ENCODE data around the gene DSC2.
"Not testable (repeated sequence)": the region's sequence is repeated elsewhere in the genome, so short reads cannot be mapped to it uniquely, and the experiment has no call there.

The DSC2 gene

DNA sequence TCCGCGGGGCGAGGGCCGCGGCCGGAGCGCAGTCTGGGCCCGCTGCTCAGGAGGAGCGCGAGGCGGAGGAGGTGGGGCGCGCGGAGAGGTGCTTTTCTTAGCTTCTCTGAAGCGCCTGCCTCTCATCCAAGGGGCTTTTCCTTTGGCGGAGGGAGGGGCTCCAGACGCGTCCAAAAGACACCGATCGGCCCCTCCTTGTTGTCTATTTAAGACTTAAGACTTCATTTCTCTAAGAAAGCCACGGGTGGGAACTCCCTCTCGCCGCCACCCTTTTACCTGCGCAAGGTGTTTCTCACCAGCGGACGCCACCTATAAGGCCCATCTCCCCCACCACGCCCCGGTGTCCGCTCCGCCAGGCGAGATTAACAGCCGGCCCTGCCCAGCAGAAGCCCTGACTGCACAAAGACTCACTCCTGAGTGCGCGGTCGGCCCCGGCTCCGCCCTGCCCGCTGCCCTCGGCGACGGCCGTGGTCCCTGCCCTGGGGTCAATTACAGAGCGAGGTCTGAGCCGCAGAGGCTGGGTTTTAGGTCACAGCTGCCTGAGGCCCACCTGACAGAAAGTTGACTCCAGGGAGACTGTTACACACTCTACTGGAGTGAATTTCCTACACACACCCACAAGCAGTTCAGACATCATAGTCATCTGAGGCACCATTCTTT lies at the start of gene DSC2:
Gene DSC2, minus strand, starts transcription at position 397 of the 660 bp plus-strand sequence. CDS start 450 bp downstream, outside the sequence.
- DNase-seq (ENCODE audit: low spot score) = peak; percentile 6

GRCh38 chr18:31149351-31149750 lies 47.1 kb upstream of the DSC2 start:
- DNase-seq (ENCODE audit: low spot score) = no peak

DNA sequence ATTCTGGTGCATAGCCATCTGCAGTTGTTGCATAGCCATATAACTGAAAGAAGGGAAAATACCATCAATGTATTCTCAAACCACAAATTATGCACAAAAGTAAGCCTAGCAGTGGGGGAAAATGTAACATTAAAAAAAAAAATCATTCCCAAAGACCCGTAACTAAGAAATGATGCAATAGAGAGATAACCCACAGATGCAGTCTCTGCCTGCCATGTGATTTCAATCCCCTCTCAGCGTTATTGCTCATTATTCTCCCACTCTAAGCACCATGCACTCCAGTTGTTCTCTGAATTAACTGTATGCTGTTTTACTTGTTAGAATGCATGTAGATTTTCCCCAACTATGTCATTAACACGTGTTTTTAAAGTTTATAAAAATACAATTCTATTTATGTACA lies 46.4 kb upstream of the DSC2 start:
- DNase-seq (ENCODE audit: low spot score) = no peak

- no peak for DNase-seq (ENCODE audit: low spot score)
Observed at GRCh38 chr18:31146809-31147208, 44.6 kb upstream of the DSC2 start.

GRCh38 chr18:31143025-31143424 lies 40.8 kb upstream of the DSC2 start:
- DNase-seq (ENCODE audit: low spot score) = no peak

GRCh38 chr18:31138709-31139108 lies 36.5 kb upstream of the DSC2 start:
- no peak for DNase-seq (ENCODE audit: low spot score)

DNA sequence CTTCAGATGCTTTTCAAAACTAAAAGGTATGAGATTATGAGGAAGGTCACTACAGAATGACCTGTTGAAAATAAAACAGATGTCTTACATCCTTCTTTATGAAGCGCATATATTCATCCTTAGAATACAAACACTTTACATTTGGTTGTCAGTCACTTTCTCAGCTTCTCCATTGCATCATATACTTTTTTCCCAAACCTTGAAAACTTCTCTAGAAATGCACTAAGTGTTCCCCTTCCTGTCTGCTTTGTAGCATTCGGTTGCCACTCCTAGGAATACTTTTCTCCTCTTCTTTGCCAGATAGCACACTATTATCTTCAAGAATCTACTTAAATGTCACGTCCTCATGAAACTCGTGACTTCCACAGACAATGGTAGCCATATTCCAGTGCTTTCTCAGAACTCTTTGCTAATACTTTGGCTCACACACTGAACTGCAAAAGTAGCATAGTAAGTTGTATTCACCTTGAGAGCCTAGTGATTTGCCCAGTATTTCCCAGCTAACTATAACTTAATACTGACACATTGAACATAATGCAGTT lies 32.8 kb upstream of the DSC2 start:
- DNase-seq (ENCODE audit: low spot score) = no peak

GRCh38 chr18:31129398-31130115 lies 27.3 kb upstream of the DSC2 start:
- no peak for DNase-seq (ENCODE audit: low spot score)

DNA sequence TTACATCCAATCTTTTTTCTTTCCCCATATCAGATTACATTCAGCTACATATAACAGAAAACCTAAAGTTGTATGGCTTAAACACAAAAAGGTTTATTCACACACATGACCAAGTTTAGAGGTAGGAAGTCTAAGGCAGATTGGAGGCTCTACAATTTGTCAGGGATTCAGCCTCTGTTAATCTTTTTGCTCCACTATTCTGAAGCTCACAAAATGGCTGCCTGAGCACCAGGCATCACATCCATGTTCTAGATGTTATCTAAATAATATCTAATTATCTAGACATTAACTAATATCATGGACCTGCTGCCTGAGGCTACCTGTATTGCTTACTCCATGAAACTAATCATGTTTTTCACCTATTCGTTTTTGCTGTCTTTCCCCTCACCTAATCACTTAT lies 23.7 kb upstream of the DSC2 start:
- DNase-seq (ENCODE audit: low spot score) = no peak

DNA sequence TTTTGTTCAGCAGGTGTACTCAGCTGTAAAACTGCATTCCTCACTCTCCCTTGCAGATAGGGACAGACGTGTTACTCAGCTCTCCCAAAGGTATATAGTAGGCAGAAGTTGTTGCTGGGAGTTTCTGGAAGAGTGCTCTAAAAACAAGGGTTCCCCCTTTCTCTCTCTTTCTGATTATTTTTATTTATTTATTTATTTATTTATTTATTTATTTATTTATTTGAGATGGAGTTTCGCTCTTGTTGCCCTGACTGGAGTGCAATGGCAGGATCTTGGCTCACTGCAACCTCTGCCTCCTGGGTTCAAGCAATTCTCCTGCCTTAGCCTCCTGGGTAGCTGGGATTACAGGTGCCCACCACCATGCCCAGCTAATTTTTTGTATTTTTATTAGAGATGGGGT lies 20.9 kb upstream of the DSC2 start:
- not testable (repeated sequence) for DNase-seq (ENCODE audit: low spot score)

DNA sequence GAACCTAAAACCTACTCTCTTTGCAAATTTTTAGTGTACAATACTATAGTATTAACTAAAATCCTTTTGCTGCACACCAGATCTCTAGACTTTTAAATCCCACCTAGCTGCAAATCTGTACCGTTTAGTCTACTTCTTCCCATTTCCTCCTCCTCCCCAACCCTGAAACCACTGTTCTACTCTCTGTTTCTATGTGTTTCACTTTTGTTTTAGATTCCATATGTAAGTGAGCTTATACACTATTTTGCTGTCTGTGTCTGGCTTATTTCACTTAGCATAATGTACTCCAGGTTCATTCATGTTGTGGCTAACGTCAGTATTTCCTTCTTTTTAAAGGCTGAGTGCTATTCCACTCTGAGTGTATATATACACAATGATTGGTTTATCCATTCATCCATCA lies 18.4 kb upstream of the DSC2 start:
- DNase-seq (ENCODE audit: low spot score) = no peak

DNA sequence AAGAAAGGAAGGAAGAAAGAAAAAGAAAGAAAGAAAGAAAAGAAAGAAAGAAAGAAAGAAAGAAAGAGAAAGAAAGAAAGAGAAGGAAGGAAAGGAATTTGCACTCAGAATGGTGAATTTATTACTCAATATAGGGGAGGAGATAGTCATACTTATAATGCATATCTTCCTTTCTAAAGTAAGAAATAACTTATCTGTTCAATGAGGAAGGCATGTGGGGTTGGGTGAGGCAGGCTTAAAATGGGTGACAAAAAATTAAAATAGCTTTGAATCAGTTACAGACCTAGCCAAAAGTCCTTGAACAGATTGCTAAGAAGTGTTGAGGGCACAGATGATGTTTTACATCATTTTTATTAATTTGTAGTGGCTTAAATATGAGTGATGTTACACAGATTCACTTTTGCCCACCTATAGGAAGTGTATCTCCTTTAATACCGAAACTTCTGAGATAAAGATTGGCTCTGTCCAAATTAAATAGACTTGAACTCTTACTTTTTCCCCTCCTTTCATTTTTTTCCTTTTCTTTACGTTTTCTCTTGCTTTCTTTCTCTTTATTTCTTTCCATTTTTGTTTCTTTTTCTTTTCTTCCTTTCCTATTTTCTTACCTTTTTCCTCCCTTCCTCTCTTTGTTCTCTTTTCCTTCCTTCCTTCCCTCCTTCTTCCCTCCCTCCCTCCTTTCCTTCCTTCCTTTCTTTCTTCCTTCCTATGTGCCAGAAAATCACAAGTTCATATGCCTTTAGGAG lies 14.8 kb upstream of the DSC2 start:
- DNase-seq (ENCODE audit: low spot score) = no peak

DNA sequence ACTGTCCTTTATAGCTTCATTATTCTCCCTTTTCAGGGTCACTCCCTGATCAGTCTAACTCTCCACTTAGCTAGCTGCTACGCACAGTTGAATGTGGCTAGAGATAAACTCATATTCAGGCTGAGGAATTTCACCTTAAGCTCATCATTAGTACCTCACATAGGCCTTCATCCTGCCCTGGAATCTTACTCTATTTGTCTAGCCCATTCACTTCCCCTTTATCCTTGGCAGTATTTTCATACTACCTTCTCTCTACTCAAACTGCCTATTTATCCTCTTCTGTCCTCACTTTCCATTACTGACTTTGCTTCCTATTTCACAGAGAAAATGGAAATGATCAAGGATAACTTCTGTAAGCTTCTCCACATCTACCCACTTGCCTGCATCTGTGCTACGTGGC lies 10.6 kb upstream of the DSC2 start:
- DNase-seq (ENCODE audit: low spot score) = no peak

DNA sequence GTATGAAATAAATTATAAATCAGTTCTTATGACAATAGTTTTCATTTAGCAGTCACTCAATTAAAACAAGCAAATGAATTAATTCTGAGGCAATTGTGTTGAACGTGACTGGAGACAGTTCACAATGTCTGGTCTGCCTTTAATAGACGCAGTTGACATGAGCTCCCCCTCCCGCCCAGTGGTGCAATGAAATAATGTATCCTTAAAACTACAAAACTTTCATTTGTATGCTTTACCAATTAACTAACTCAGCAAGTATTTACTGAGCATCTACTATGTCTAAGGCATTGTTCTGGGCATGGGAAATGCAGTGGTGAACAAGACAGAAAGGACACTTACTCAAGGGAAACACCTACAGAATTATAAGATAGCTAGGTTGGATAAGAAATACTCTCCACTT lies 3.5 kb upstream of the DSC2 start:
- no peak for DNase-seq (ENCODE audit: low spot score)

GRCh38 chr18:31104444-31104843 lies 2.2 kb upstream of the DSC2 start:
- no peak for DNase-seq (ENCODE audit: low spot score)

DNA sequence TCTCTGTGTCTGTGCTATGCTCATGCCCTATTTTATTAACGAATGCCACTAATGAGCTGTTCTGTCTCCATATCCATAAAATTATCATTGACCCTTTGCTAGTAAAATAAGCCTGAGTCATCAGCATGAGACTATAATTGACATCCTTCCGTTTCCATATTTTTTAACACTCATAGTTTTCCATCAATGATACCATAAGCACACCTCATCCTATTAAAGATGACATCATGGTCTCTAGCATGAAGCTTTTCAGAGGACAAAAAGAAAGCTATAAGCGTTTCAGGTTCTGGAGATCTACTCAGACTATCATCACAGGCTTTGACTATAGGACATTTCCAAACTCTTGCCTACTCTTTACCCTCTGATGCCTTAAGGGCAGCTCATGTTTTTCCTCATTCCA lies 1.2 kb upstream of the DSC2 start:
- DNase-seq (ENCODE audit: low spot score) = no peak

DNA sequence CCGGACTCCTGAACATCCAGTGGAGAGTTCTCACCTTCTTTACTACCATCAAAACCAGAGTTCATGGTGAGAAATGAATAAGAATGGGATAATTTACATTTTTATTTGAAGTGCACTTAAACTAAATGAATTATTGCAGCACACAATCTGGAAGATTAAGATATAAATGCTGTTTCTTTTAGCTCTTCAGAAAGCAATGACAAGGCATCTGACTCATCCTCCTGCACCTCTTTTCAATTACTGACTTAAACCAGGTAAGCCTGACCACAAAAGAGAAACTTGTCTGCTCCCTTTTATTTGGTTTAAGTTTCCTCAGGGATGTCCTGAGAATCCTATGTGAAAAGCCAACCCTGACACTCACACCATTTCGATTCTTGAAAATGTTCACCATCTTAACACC lies 720 bp upstream of the DSC2 start:
- no peak for DNase-seq (ENCODE audit: low spot score)

GRCh38 chr18:31101183-31102024 lies 817 bp downstream of the DSC2 start:
- peak; percentile 9 for DNase-seq (ENCODE audit: low spot score)

- no peak for DNase-seq (ENCODE audit: low spot score)
Observed at GRCh38 chr18:31100436-31101182, 1.6 kb downstream of the DSC2 start.

GRCh38 chr18:31099450-31100230 lies 2.6 kb downstream of the DSC2 start:
- no peak for DNase-seq (ENCODE audit: low spot score)

Measured in AG20443 (cell line).